ENCODE results near the gene MYO5B.

GRCh38 chr18:49907346-49907929, 287.5 kb downstream of the MYO5B start:
- TF ChIP-seq EZH2 (IDR thresholded peaks at IDR 0.05; ENCODE audit: low read length) (no peak), CTCF (optimal IDR thresholded peaks at IDR 0.05 in 1 of 3, IDR thresholded peaks at IDR 0.05 in 1 of 3, conservative IDR thresholded peaks at IDR 0.05 in 1 of 3; ENCODE audit: extremely low read depth in 1 of 3, insufficient read depth in 2 of 3, low read length in 3 of 3) (no peak)

Data from keratinocyte (primary cell).